GM04503 (cell line): ENCODE measurements around the gene TBC1D8.
A peak's percentile ranks its signal among the peaks of the same experiment; 100 is the strongest.

Experiments
- DNase-seq: peaks from one replicate; pipeline ENCODE4 v3.0.0-alpha.2; 2012; ENCODE audit warnings: low read depth

TBC1D8 gene

GRCh38 chr2:101162561-101163330 is 11.6 kb upstream of the TBC1D8 start:
- no peak for DNase-seq

GRCh38 chr2:101161658-101162057 is 10.5 kb upstream of the TBC1D8 start:
- DNase-seq, result no peak

DNA sequence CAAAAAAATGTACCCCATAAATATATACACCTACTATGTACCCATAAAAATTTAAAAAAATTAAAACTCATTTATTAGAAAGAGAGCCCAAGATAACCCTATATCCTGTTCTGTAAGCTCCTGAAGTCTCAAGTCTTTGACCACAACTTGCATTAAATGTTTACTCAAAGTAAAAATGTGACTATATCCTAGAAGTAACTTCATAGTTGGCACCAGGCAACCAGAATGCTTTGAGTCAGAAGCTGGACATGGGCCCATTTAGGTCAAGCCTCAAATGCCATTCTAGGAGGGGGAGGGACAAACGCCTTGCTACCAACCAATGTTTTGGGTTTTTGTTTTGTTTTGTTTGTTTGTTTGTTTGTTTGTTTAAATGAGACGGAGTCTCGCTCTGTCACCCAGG is 9.3 kb upstream of the TBC1D8 start:
- DNase-seq, result peak; percentile 29

DNA sequence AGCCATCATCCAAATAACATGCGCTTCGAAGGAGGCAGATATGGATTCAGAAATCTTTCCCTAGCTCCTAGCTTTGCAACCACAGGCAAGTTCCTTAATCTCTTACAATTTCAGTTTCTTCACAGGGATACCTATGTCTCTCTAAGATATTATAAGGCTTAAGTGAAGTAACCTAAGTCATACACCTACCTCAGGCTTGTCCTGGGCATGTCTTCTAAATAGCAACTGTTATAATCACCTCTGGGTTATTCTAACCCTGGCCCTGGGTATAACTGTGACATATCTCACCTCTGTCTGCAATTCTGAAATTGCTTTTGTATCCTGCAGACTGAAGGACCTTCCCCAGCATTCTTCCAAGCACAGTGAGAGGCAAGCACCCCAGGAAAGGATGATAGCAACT is 8.3 kb upstream of the TBC1D8 start:
- no peak for DNase-seq

- no peak for DNase-seq
Observed at GRCh38 chr2:101157272-101157671, 6.1 kb upstream of the TBC1D8 start.

GRCh38 chr2:101153787-101154186 is 2.6 kb upstream of the TBC1D8 start:
- no peak for DNase-seq

DNA sequence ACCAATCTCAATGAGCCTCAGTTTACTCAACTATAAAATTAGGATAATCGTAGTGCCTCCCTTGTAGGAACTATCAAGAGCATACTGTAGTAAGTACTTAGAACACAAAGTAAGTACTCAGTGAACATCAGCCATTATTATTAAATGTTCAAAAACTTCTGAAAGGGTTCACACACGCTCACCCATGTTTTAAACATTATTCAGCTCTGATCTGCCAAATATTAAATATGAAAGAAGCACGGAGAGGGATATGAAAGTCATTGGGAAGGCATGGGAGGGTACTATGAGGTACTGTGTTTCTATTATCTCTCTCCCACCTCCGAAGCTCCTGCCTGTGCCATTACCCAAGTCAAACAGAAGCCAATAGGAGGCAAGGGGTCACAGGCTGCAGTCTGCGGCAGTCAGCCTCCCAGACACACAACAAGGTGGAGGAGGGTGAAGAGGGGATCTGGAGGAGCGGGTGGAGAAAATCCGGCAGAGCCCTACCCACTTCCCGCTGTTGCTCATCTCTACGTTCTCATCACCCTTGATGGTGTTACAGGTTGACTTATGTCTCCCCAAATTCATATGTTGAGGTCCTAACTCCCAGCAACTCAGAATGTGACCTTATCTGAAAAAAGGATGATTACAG is 2.0 kb upstream of the TBC1D8 start:
- no peak for DNase-seq

DNA sequence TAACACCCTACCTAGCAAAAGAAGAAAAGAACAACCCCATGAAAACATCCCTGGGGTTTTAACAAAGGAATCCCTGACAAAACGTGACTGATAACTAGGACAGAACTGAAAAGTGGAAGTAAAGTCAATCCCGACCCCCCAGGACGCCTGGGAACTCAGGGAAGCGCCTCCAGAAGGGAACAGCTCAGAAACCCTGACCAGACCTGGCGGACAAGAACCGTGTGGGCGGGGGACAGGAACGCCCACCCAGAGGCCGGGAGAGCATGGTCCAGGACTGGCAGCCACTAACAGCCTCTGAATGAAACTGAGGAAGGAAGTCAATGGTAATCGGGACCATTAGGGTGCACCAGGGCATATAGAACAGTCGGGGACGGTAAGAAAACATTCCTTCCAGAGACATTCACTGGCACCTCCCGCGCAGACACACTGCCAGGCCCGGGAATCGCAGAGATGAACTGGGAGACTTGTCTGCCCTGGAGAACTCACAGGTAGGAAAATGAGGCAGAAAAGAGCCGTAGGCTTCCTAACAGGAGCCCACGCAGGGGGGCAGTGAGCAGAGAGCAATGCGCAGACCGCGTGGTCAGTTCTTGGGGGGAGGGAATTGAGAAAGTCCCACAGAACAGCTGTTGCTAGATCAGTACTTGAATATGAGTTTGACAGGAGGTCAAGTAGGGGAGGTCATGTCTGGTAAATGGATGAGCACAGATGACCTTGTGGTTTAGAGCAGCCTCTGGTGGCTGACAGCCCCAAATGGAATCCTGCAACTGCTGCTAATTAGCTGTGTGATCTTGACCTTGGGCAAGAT is 1.3 kb upstream of the TBC1D8 start:
- DNase-seq, result no peak

GRCh38 chr2:101151859-101152271 is 683 bp upstream of the TBC1D8 start:
- no peak for DNase-seq

DNA sequence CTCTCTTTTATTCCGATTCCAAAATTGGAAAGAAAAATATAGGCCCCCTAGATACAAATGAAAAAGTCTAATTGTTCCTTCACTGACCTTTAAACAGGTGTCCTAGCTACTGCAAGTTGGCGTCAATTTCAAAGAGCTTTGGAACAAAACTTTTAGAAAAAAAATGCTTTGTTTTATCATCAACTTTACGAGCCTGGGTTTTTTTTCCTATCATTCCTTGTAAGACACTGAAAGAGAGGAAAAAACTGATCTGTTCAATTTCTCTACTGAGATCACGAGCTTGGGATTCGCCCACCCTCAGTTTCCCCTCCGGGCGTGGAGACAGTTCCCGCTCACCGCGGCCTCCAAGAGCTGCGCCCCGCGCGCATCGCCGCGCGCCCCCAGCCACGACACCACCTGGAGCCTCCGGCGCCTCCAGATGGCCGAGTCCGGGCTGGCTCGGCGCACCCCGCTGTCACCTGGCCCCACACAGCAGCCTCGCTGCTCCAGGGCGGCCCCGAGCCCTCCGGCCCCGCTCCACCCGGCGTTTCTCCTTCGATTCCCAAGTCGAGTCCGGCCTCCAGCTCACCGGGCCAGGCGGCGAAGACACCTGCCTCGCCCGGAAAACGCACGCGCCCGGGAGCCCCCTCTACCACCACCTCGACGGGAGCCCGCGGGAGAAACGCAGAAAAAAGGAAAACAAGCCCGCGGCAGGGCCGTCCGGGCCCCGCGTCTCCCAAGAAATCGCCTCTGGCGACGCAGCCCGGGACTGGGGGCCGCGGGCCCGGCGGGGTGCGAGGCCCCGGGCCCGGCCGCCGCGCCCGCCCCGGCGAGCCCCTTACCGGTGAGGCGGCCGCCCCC is 656 bp downstream of the TBC1D8 start:
- no peak for DNase-seq

DNA sequence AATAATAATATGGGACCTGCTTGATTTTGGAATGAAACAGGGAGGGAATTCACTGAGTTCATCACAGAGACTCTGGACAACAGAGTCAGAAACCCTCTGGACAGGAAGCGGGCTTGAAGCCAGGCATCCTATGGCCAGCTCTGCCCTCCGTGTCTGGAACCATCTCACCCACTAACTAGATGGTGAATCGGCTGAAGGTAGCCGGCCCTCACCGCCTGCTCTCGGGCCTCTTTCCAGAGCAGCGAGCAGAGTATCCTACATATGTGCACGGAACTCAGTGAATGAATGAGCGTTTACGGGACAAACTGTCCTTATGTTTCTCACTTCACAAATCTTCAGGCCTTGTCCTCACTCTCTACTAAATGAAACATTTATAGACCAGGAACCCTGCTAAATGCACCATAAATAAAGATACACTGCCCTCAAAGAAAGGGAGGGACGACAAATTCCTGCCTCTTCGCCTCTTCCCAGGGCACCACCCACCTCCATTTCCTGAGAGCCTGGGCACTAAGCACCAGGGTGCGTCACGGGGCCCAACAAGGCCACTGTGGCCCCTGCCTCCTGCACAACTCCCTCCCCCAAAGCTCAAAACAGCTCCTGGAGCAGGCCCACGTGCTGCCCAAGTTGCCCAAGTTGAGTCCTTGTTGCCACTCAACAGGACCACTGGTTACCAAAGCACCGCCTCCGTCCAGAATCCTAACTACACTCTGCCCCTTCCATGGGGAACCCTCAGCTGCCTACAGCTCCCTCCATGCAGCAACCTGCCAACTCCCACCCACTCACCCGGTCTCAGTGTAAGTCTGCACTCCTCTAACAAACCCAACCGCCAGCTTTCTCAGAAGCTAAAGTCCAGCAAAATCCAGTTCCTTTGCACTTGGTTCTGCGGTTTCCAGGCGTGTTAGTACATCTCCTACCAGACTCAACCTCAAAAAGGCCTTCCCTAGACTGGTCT is 1.7 kb downstream of the TBC1D8 start:
- DNase-seq, result no peak

GRCh38 chr2:101148777-101149176 is 2.4 kb downstream of the TBC1D8 start:
- no peak for DNase-seq

DNA sequence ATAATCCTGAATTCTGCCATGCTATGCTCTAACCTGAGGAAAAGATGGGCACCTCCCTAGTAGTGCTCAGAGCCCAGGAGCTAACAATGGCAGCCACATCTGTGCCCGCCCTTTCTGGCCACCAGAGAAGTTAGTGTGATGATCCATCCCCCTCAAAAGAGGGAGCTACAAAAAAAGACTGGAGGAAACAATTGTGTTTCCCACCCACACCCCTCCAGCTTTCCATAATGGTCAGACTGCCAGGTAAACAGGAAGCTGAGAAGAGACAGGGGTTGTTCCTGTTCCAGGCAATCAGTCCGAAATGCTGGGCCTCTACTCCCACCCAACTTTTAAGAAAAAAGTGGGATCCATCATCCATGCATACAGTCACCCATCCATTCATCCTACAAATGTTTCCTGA is 3.2 kb downstream of the TBC1D8 start:
- no peak for DNase-seq

- DNase-seq, result no peak
Observed at GRCh38 chr2:101147062-101147461, 4.1 kb downstream of the TBC1D8 start.

GRCh38 chr2:101146535-101146934 is 4.6 kb downstream of the TBC1D8 start:
- DNase-seq, result no peak

- no peak for DNase-seq
Observed at GRCh38 chr2:101145406-101145805, 5.8 kb downstream of the TBC1D8 start.

DNA sequence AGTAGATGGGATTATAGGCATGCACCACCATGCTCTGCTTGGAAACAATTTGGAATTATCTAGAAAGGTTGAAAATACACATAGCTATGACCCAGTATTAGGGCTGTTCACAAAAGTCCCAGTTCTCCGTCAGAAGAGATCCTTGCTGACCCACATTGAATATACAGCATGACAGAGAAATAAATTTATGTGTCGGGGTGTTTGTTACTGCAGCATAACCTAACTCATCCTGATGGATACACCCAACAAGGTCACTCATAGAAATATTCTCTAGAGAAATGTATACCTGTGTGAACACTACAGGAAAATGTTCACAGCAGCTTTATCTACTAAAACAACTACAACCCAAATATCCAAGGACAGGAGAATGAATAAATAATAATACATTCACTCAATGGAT is 9.0 kb downstream of the TBC1D8 start:
- no peak for DNase-seq

GRCh38 chr2:101140978-101141655 is 10.1 kb downstream of the TBC1D8 start:
- DNase-seq, result no peak

DNA sequence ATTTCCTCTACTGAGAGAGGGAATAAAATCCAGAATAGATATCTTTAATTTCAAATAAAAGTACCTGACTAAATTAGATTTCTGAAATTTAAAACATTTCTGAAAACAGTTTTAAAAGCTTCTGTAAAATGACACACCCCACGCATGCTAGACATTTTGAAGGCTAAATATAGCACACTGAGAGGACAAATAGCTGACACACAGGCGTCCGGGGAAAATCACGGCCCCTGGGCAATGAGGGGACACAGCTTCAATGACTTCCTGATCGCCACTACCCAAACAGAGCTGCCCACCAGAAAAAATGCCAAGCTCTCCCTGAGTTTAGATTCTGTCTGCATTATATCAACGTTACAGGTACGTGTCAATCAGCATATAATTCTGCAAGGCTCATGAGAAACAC is 10.9 kb downstream of the TBC1D8 start:
- no peak for DNase-seq

- DNase-seq, result no peak
Observed at GRCh38 chr2:101139495-101139894, 11.7 kb downstream of the TBC1D8 start.
